ENCODE measurements around the gene CADPS. TPM values are rescaled to one million over a fixed set of nuclear protein-coding genes. Genes with fewer than 3 reads are reported as not detected.

The CADPS gene
- total RNA-seq, 1 experiment from 2014 or later, result 7.0 TPM

DNA sequence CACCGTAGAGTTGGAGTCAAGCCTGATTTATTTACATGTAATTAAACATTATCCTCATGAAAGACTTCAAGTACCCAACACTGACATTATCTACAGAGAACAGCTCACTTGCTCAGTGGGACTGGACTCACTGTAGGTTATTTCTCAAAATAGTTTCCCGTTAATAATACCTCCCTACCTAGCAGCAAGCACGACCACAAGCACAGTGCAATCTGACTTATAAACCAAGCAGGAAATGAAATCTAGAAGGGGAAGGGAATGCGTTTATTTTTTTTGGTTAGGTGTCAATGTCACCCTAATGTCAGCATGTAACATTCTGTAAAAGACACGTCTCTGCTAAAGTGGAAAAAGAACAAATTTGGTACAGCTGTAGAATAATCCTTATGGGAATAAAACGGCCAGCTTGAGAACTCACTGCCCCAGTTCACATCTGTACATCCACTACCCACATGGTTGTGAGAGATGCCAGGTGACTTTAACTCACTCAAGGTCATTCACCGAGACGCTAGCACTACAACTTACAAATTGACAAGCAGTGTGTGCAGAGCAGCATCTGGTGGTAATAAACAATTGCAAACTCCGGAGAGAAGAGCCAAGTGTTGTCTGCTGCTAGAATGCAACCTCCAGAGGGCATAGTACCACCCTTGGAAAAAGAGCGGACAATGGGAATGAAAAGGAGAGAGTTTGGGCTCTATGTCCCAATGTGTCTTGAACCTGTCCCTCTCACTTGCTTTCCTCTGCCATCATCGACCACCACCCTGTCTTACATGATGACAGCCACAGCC is 242.5 kb downstream of the CADPS start:
- Mint-ChIP-seq H3K9me3 (no peaks in the 10 kb centered on the region), H3K4me3 (no peak overlapping the region), H3K27me3 (ENCODE audit: low read depth) (no peaks in the 10 kb centered on the region), H3K36me3 (no peaks in the 10 kb centered on the region), H3K4me1 (peaks cover 2% of the 10 kb centered on the region; the same call in 1 of the 2 replicates), H3K27ac (no peak overlapping the region)
- ChIA-PET POLR2A (no interaction called here), CTCF (no interaction called here)
- DNase-seq (ENCODE audit: low spot score) (no peak), ATAC-seq (peak; percentile 78)
- TF ChIP-seq JAZF1 (CRISPR knock-in tag; IDR thresholded peaks at IDR 0.05) (no peak), GTF2I (CRISPR knock-in tag; conservative IDR thresholded peaks at IDR 0.05) (no peak)
- TF ChIP-seq, protein P1, sequence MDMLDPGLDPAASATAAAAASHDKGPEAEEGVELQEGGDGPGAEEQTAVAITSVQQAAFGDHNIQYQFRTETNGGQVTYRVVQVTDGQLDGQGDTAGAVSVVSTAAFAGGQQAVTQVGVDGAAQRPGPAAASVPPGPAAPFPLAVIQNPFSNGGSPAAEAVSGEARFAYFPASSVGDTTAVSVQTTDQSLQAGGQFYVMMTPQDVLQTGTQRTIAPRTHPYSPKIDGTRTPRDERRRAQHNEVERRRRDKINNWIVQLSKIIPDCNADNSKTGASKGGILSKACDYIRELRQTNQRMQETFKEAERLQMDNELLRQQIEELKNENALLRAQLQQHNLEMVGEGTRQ (CRISPR knock-in tag; IDR thresholded peaks at IDR 0.05), result no peak
- TF ChIP-seq, protein P2, sequence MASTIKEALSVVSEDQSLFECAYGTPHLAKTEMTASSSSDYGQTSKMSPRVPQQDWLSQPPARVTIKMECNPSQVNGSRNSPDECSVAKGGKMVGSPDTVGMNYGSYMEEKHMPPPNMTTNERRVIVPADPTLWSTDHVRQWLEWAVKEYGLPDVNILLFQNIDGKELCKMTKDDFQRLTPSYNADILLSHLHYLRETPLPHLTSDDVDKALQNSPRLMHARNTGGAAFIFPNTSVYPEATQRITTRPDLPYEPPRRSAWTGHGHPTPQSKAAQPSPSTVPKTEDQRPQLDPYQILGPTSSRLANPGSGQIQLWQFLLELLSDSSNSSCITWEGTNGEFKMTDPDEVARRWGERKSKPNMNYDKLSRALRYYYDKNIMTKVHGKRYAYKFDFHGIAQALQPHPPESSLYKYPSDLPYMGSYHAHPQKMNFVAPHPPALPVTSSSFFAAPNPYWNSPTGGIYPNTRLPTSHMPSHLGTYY (CRISPR knock-in tag; IDR thresholded peaks at IDR 0.05), result no peak

DNA sequence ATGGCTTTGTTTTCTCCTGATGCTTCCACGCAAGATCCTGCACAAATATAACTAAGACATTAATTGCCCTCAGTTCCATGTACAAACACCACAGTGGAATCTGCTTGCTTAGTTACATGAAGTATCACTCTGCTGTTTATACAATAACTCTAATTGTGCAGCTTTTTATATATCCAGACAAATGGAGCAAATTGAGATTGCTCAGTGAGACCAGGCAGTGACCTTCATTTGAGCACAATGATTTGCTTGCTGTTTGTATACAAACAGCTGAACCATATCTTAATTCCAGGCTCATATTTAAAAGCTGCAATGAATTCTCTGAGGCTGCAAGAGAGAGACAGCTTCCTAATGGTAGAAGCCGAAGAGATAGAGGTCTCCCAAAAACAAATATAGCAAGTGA is 243.7 kb downstream of the CADPS start:
- Mint-ChIP-seq H3K9me3 (no peaks in the 10 kb centered on the region), H3K36me3 (no peaks in the 10 kb centered on the region)

DNA sequence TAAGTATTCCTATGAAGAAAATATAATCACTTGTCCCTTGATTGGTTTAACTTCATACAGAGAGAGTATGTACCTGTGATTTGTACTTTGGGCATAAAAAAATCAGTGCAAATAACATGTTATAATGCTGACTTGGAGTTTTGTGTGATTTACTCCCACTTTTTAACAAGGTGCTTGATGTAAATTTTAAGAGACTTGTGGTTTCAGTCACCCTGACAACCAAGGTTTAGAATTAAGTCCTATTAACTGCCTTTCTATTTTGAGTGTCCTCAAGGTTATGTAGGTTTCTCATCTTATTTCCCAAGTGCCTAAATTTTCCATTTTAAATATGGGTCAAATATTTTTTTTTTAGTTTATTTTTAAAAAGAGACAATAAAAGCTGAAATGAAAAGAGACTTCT is 244.6 kb downstream of the CADPS start:
- Mint-ChIP-seq H3K36me3 (no peaks in the 10 kb centered on the region), H3K27me3 (ENCODE audit: low read depth) (no peaks in the 10 kb centered on the region), H3K4me3 (no peak overlapping the region), H3K9me3 (no peaks in the 10 kb centered on the region), H3K27ac (no peak overlapping the region), H3K4me1 (no peaks in the 10 kb centered on the region)
- no peak for ATAC-seq
- no peak for TF ChIP-seq ELF4 (CRISPR knock-in tag; IDR thresholded peaks at IDR 0.05; ENCODE audit: low read depth)
- TF ChIP-seq JUN (CRISPR knock-in tag; IDR thresholded peaks at IDR 0.05), result no peak
- TF ChIP-seq, protein P3, sequence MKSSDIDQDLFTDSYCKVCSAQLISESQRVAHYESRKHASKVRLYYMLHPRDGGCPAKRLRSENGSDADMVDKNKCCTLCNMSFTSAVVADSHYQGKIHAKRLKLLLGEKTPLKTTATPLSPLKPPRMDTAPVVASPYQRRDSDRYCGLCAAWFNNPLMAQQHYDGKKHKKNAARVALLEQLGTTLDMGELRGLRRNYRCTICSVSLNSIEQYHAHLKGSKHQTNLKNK (CRISPR knock-in tag; IDR thresholded peaks at IDR 0.05), result no peak
- no peak for TF ChIP-seq SP1 (CRISPR knock-in tag; conservative IDR thresholded peaks at IDR 0.05)
- no peak for TF ChIP-seq NFYB (CRISPR knock-in tag; conservative IDR thresholded peaks at IDR 0.05; ENCODE audit: low read depth)
- no peak for TF ChIP-seq TCF7 (CRISPR knock-in tag; IDR thresholded peaks at IDR 0.05; ENCODE audit: low read depth)
- TF ChIP-seq CREM (CRISPR knock-in tag; IDR thresholded peaks at IDR 0.05), result no peak
- no peak for TF ChIP-seq NR1H2 (CRISPR knock-in tag; IDR thresholded peaks at IDR 0.05)
- no peak for TF ChIP-seq PRRX2 (CRISPR knock-in tag; IDR thresholded peaks at IDR 0.05)
- TF ChIP-seq ZBTB21 (CRISPR knock-in tag; IDR thresholded peaks at IDR 0.05; ENCODE audit: borderline replicate concordance), result no peak
- no peak for TF ChIP-seq TP53 (CRISPR knock-in tag; IDR thresholded peaks at IDR 0.05)
- no peak for TF ChIP-seq ZNF232 (CRISPR knock-in tag; IDR thresholded peaks at IDR 0.05)
- POLR2A ChIA-PET, result no interaction called here
- no peak for DNase-seq (ENCODE audit: low spot score)
- CTCF ChIA-PET, result no interaction called here

More for the DNA sequence above, 243.7 kb downstream of the CADPS start:
- TF ChIP-seq, protein P4, sequence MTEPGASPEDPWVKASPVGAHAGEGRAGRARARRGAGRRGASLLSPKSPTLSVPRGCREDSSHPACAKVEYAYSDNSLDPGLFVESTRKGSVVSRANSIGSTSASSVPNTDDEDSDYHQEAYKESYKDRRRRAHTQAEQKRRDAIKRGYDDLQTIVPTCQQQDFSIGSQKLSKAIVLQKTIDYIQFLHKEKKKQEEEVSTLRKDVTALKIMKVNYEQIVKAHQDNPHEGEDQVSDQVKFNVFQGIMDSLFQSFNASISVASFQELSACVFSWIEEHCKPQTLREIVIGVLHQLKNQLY (CRISPR knock-in tag; IDR thresholded peaks at IDR 0.05), result no peak
- Mint-ChIP-seq H3K4me1 (no peaks in the 10 kb centered on the region), H3K27me3 (ENCODE audit: low read depth) (no peaks in the 10 kb centered on the region), H3K27ac (no peak overlapping the region), H3K4me3 (no peak overlapping the region)
- ChIA-PET CTCF (no interaction called here), POLR2A (no interaction called here)
- ATAC-seq, result no peak
- DNase-seq (ENCODE audit: low spot score), result no peak

DNA sequence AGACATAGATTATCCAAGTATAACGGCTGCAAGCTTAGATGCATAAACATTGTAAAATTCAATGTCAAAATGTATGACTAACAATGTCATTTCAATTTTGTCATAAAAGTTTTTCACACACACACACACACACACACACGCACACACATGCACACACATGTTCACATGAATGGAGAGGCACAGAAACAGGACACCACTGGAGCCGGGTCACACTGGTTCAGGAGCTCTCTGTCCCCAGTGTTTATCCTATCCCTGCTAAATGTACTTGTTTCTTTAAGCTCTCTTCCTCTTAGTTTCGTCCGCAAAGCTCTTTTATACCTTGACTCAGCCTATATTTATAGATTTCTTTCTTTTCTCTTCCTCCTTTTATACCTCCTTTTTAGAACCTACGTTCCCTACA is 249.9 kb downstream of the CADPS start:
- no peak for DNase-seq (ENCODE audit: low spot score)
- no peak overlapping the region for H3K4me3 Mint-ChIP-seq
- no peaks in the 10 kb centered on the region for H3K36me3 Mint-ChIP-seq
- ChIA-PET POLR2A (no interaction called here), CTCF (interaction anchor here (1.8 kb wide), 1 partner anchor 43 kb away, joined by 5 read pairs; no protein-coding TSS in a partner anchor)
- no peaks in the 10 kb centered on the region for H3K9me3 Mint-ChIP-seq
- H3K4me1 Mint-ChIP-seq, result peaks cover 9% of the 10 kb centered on the region
- ATAC-seq, result no peak
- H3K27ac Mint-ChIP-seq, result no peak overlapping the region
- H3K27me3 Mint-ChIP-seq (ENCODE audit: low read depth), result no peaks in the 10 kb centered on the region
- TF ChIP-seq NR3C1 (CRISPR knock-in tag; conservative IDR thresholded peaks at IDR 0.05; ENCODE audit: low read depth), result no peak
- TF ChIP-seq, protein P5, sequence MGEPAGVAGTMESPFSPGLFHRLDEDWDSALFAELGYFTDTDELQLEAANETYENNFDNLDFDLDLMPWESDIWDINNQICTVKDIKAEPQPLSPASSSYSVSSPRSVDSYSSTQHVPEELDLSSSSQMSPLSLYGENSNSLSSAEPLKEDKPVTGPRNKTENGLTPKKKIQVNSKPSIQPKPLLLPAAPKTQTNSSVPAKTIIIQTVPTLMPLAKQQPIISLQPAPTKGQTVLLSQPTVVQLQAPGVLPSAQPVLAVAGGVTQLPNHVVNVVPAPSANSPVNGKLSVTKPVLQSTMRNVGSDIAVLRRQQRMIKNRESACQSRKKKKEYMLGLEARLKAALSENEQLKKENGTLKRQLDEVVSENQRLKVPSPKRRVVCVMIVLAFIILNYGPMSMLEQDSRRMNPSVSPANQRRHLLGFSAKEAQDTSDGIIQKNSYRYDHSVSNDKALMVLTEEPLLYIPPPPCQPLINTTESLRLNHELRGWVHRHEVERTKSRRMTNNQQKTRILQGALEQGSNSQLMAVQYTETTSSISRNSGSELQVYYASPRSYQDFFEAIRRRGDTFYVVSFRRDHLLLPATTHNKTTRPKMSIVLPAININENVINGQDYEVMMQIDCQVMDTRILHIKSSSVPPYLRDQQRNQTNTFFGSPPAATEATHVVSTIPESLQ (CRISPR knock-in tag; IDR thresholded peaks at IDR 0.05), result no peak
- no peak for TF ChIP-seq ATF1 (CRISPR knock-in tag; IDR thresholded peaks at IDR 0.05)
- no peak for TF ChIP-seq ZNF317 (CRISPR knock-in tag; IDR thresholded peaks at IDR 0.05; ENCODE audit: borderline replicate concordance, low read depth)
- TF ChIP-seq, protein P6, sequence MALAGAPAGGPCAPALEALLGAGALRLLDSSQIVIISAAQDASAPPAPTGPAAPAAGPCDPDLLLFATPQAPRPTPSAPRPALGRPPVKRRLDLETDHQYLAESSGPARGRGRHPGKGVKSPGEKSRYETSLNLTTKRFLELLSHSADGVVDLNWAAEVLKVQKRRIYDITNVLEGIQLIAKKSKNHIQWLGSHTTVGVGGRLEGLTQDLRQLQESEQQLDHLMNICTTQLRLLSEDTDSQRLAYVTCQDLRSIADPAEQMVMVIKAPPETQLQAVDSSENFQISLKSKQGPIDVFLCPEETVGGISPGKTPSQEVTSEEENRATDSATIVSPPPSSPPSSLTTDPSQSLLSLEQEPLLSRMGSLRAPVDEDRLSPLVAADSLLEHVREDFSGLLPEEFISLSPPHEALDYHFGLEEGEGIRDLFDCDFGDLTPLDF (CRISPR knock-in tag; IDR thresholded peaks at IDR 0.05), result no peak
- TF ChIP-seq TCF7 (CRISPR knock-in tag; IDR thresholded peaks at IDR 0.05; ENCODE audit: low read depth), result no peak
